ENCODE results near the gene TRIP6.

Gene TRIP6

GRCh38 chr7:100874577-100875355 is 7.6 kb downstream of the TRIP6 start, which contains the start of gene SRRT:
Gene SRRT, plus strand, starts transcription at chr7:100875103. Its CDS starts 488 bp downstream, at chr7:100875591.
- TF ChIP-seq CTCF (IDR thresholded peaks at IDR 0.05; ENCODE audit: insufficient read depth, missing control alignments): no peak
- no peak for FAIRE-seq
- DNase-seq (ENCODE audit: insufficient read length, low spot score): peak; percentile 98

- no peak for TF ChIP-seq CTCF (IDR thresholded peaks at IDR 0.05; ENCODE audit: insufficient read depth, missing control alignments)
- no peak for FAIRE-seq
- DNase-seq (ENCODE audit: insufficient read length, low spot score): no peak
Measured at GRCh38 chr7:100875356-100875751, 8.2 kb downstream of the TRIP6 start.

GRCh38 chr7:100878013-100878412 is 10.8 kb downstream of the TRIP6 start:
- no peak for FAIRE-seq
- TF ChIP-seq CTCF (IDR thresholded peaks at IDR 0.05; ENCODE audit: insufficient read depth, missing control alignments): no peak
- no peak for DNase-seq (ENCODE audit: insufficient read length, low spot score)

- FAIRE-seq (no peak), DNase-seq (ENCODE audit: insufficient read length, low spot score) (no peak)
- no peak for TF ChIP-seq CTCF (IDR thresholded peaks at IDR 0.05; ENCODE audit: insufficient read depth, missing control alignments)
Measured at GRCh38 chr7:100878685-100879084, 11.5 kb downstream of the TRIP6 start.

- DNase-seq (ENCODE audit: insufficient read length, low spot score): peak; percentile 96
- no peak for TF ChIP-seq CTCF (IDR thresholded peaks at IDR 0.05; ENCODE audit: insufficient read depth, missing control alignments)
- peak; percentile 85 for FAIRE-seq
Measured at GRCh38 chr7:100879685-100880261, 12.6 kb downstream of the TRIP6 start.

- TF ChIP-seq CTCF (IDR thresholded peaks at IDR 0.05; ENCODE audit: insufficient read depth, missing control alignments): no peak
- DNase-seq (ENCODE audit: insufficient read length, low spot score) (no peak), FAIRE-seq (no peak)
Measured at GRCh38 chr7:100880645-100881044, 13.5 kb downstream of the TRIP6 start.

- no peak for TF ChIP-seq CTCF (IDR thresholded peaks at IDR 0.05; ENCODE audit: insufficient read depth, missing control alignments)
- DNase-seq (ENCODE audit: insufficient read length, low spot score) (no peak), FAIRE-seq (no peak)
Measured at GRCh38 chr7:100881136-100881535, 13.9 kb downstream of the TRIP6 start.
